Epidermal melanocyte (primary cell): ENCODE data around the gene ANKMY2.

ENCODE experiments used
- DNase-seq: peaks from one replicate; pipeline ENCODE4 v3.0.0; 2011; ENCODE audit warnings: low spot score; ENCODE audit not compliant: insufficient read length

Gene ANKMY2

GRCh38 chr7:16583834-16584233, 61.7 kb downstream of the ANKMY2 start:
- no peak for DNase-seq

GRCh38 chr7:16581286-16581685, 64.3 kb downstream of the ANKMY2 start:
- no peak for DNase-seq

GRCh38 chr7:16579216-16579615, 66.3 kb downstream of the ANKMY2 start:
- DNase-seq, result no peak

- DNase-seq, result no peak
These were observed 73.6 kb downstream of the ANKMY2 start for GRCh38 chr7:16571941-16572340.

GRCh38 chr7:16564909-16565426, 80.6 kb downstream of the ANKMY2 start:
- DNase-seq, result peak; percentile 46

- no peak for DNase-seq
These were observed 81.6 kb downstream of the ANKMY2 start for GRCh38 chr7:16564023-16564380.

GRCh38 chr7:16563281-16564022, 82.1 kb downstream of the ANKMY2 start:
- no peak for DNase-seq

GRCh38 chr7:16562456-16563220, 82.9 kb downstream of the ANKMY2 start:
- no peak for DNase-seq

GRCh38 chr7:16561943-16562342, 83.6 kb downstream of the ANKMY2 start:
- no peak for DNase-seq

- DNase-seq, result no peak
These were observed 85.9 kb downstream of the ANKMY2 start for GRCh38 chr7:16559497-16560179.

- no peak for DNase-seq
These were observed 86.7 kb downstream of the ANKMY2 start for GRCh38 chr7:16558761-16559302.

- no peak for DNase-seq
These were observed 89.2 kb downstream of the ANKMY2 start for GRCh38 chr7:16556359-16556758.

GRCh38 chr7:16554518-16555236, 90.9 kb downstream of the ANKMY2 start:
- DNase-seq, result no peak

- DNase-seq, result no peak
These were observed 94.9 kb downstream of the ANKMY2 start for GRCh38 chr7:16550671-16551070.
